CD4-positive, alpha-beta T cell treated with Interferon gamma for 1 hour (primary cell): ENCODE measurements around the gene AGMO.

ENCODE experiments used
- DNase-seq: peaks from one replicate; pipeline ENCODE4 v3.0.0-alpha.2; 2020

The AGMO gene

GRCh38 chr7:15561835-15562234, at the start of gene AGMO:
TSS of gene AGMO (minus strand) at chr7:15562015.
- DNase-seq = no peak

- no peak for DNase-seq
Observed at GRCh38 chr7:15610503-15610902, 48.7 kb upstream of the AGMO start.

- DNase-seq = no peak
Observed at GRCh38 chr7:15609287-15609686, 47.5 kb upstream of the AGMO start.

GRCh38 chr7:15607529-15608210, 45.9 kb upstream of the AGMO start:
- DNase-seq = no peak

DNA sequence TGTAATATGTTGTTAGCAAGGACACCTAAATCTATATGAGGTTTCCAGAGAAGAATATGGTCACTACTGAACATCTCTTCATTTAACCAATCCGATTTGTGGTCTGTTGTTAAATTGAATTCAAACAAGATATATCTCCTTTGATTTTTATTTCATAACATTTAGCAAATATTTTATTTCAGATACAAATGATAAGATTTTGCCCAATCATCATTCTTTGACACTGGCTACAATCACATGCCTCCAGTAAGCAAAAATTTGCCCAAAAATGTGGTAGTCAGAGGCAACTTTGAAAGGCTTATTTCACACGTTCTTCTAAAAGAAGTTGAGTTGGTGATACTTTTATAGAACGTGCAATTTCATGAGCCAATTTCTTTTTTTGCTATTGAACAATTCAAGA, 44.7 kb upstream of the AGMO start:
- no peak for DNase-seq

- no peak for DNase-seq
Observed at GRCh38 chr7:15604166-15604565, 42.4 kb upstream of the AGMO start.

- DNase-seq = no peak
Observed at GRCh38 chr7:15603124-15603523, 41.3 kb upstream of the AGMO start.

DNA sequence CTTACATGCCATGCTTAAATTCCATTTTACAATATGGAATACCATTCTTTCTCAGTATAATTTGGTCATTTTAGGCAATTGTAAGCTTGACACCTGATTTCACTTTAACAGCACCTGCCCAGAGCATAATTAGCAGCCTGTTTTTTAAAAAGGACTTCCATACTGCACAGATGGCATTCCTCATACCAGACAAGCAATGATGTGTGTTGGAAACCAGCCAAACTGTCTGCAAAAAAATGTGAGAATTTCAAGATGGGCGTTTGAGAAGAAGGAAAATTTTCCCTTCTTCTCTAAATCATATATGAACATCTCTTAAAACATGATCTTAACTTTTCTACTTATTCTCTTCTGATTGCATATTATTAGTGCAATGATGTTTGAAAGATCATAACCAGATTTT, 40.4 kb upstream of the AGMO start:
- DNase-seq = no peak

DNA sequence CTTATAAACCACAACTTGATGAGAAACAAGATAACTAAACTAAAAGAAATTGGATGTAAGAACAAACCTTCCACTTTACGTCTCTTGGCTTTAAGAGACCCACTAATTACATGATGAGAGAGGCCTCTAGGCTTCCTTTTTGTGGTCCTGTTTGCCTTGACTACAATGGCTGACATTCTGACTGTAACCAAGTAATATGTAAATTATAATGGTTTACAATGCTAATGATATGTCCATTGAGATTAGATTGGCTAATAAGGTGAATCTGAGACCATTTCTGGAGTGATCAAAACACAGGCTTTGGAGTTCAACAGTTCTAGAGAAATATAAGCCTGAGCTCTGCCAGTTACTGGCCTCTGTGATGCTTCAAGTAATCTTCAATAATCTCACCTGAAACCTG, 39.4 kb upstream of the AGMO start:
- DNase-seq = no peak

- no peak for DNase-seq
Observed at GRCh38 chr7:15600298-15600697, 38.5 kb upstream of the AGMO start.

DNA sequence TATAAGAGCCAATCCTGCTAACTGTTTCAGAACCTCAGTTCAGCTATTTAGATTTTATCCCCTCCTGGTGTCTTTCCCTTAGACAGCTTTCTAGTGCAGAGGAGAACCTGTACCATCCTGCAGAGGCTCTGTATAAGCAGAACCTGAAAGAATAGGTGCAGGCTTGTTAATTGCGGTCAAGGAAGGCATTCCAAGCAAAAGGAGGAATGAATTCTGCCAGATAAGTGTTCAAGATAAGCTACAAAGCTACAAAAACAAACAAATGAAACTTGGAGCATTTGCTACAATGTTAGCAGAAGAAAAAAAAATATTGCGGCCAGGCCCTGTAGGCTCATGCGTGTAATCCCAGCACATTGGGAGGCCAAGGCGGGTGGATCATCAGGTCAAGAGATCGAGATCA, 32.6 kb upstream of the AGMO start:
- no peak for DNase-seq

DNA sequence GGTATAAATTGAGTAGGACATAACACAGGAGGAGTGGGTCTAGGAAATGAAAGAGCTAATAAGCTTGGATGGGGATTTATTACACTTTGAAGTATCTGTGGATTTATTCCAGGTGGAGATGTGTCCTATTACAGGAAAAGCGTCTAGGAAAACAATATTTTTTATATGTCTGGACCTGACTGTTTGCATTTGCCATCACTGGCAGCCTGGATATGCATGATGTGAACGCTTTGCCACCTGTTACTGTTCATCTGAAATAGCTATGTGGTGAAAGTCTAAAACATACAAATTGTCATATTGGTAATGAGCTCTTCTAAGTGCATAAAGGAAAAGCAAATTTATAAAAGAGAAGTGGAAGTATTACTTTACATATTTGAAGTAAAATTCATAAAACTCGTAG, 31.6 kb upstream of the AGMO start:
- DNase-seq = no peak

GRCh38 chr7:15586266-15586665, 24.5 kb upstream of the AGMO start:
- DNase-seq = no peak

GRCh38 chr7:15584575-15584974, 22.8 kb upstream of the AGMO start:
- no peak for DNase-seq

- DNase-seq = no peak
Observed at GRCh38 chr7:15582773-15583172, 21.0 kb upstream of the AGMO start.

- no peak for DNase-seq
Observed at GRCh38 chr7:15581352-15581951, 19.6 kb upstream of the AGMO start.

GRCh38 chr7:15580604-15581351, 19.0 kb upstream of the AGMO start:
- DNase-seq = no peak

DNA sequence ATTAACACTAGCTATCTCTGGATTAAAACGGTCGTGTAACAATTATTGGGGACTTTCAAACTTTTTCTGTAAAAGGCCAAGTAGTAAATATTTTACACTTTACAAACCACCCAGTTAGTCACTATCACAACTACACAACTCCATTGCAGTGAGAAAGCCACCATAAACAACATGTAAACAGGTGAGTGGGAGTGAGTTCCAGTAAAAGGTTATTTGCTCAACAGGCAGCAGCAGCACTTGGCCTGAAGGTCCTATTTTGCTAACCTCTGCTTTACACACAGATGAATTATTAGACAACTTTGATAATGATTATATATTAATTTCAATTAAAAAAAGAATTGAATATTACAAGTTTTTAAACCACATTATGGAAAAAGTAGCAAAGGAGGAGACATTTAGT, 15.8 kb upstream of the AGMO start:
- no peak for DNase-seq

GRCh38 chr7:15571301-15571878, 9.6 kb upstream of the AGMO start:
- no peak for DNase-seq

GRCh38 chr7:15567652-15568051, 5.8 kb upstream of the AGMO start:
- no peak for DNase-seq

- no peak for DNase-seq
Observed at GRCh38 chr7:15567036-15567435, 5.2 kb upstream of the AGMO start.

- no peak for DNase-seq
Observed at GRCh38 chr7:15566476-15566875, 4.7 kb upstream of the AGMO start.

GRCh38 chr7:15560968-15561367, 847 bp downstream of the AGMO start:
- DNase-seq = no peak

- no peak for DNase-seq
Observed at GRCh38 chr7:15559416-15559928, 2.3 kb downstream of the AGMO start.
